GM04504 (cell line): ENCODE results near the gene CDH8.
"Not testable (repeated sequence)": the region's sequence is repeated elsewhere in the genome, so short reads cannot be mapped to it uniquely, and the experiment has no call there.

ENCODE experiments used
- DNase-seq: peaks from one replicate; pipeline ENCODE4 v3.0.0-alpha.2; 2012; ENCODE audit warnings: low read depth

Gene CDH8

GRCh38 chr16:61842666-61843065, 193.6 kb downstream of the CDH8 start:
- no peak for DNase-seq

- DNase-seq, result no peak
Measured at GRCh38 chr16:61836804-61837393, 199.3 kb downstream of the CDH8 start.

- DNase-seq, result no peak
Measured at GRCh38 chr16:61834082-61834481, 202.2 kb downstream of the CDH8 start.

- DNase-seq, result no peak
Measured at GRCh38 chr16:61831351-61831917, 204.8 kb downstream of the CDH8 start.

GRCh38 chr16:61829631-61830030, 206.6 kb downstream of the CDH8 start:
- peak; percentile 11 for DNase-seq

GRCh38 chr16:61823326-61823725, 212.9 kb downstream of the CDH8 start:
- DNase-seq, result no peak

GRCh38 chr16:61820820-61821219, 215.4 kb downstream of the CDH8 start:
- DNase-seq, result no peak

- DNase-seq, result no peak
Measured at GRCh38 chr16:61820398-61820797, 215.8 kb downstream of the CDH8 start.

GRCh38 chr16:61818850-61819249, 217.4 kb downstream of the CDH8 start:
- DNase-seq, result no peak

- DNase-seq, result no peak
Measured at GRCh38 chr16:61817583-61818278, 218.5 kb downstream of the CDH8 start.

- no peak for DNase-seq
Measured at GRCh38 chr16:61814726-61815347, 221.4 kb downstream of the CDH8 start.

GRCh38 chr16:61813339-61813738, 222.9 kb downstream of the CDH8 start:
- no peak for DNase-seq

GRCh38 chr16:61812251-61812650, 224.0 kb downstream of the CDH8 start:
- DNase-seq, result no peak

- DNase-seq, result no peak
Measured at GRCh38 chr16:61807551-61807950, 228.7 kb downstream of the CDH8 start.

GRCh38 chr16:61801217-61801616, 235.0 kb downstream of the CDH8 start:
- not testable (repeated sequence) for DNase-seq

- no peak for DNase-seq
Measured at GRCh38 chr16:61798741-61799140, 237.5 kb downstream of the CDH8 start.

GRCh38 chr16:61797961-61798507, 238.2 kb downstream of the CDH8 start:
- no peak for DNase-seq

- no peak for DNase-seq
Measured at GRCh38 chr16:61797296-61797795, 238.9 kb downstream of the CDH8 start.

- DNase-seq, result peak; percentile 92
Measured at GRCh38 chr16:61792194-61792909, 243.9 kb downstream of the CDH8 start.

GRCh38 chr16:61791464-61791863, 244.8 kb downstream of the CDH8 start:
- peak; percentile 6 for DNase-seq

- not testable (repeated sequence) for DNase-seq
Measured at GRCh38 chr16:61781855-61782254, 254.4 kb downstream of the CDH8 start.

- no peak for DNase-seq
Measured at GRCh38 chr16:61780161-61780560, 256.1 kb downstream of the CDH8 start.
